Esophagus squamous epithelium (tissue), 4 donors: ENCODE results near the gene NEIL1.

Experiments used
- POLR2A ChIP-seq, 4 donors: fragments of 450-650 bp; IDR thresholded peaks; one replicate each; pipeline ENCODE4 v1.6.1; 2017; ENCODE audit warnings: antibody characterized with exemption in 4 of 4, mild to moderate bottlenecking in 4 of 4, moderate library complexity in 3 of 4
- TF ChIP-seq, protein P1 (sequence below), 6 experiments: fragments of 450-650 bp in 4 of 6; fragments of 200-600 bp in 2 of 6; sonication (generic) in 2 of 6; IDR thresholded peaks; one replicate each; pipeline ENCODE4 v1.5.1; 2016 to 2019; ENCODE audit warnings: antibody characterized with exemption in 6 of 6, mild to moderate bottlenecking in 4 of 6, moderate library complexity in 4 of 6

DNA sequence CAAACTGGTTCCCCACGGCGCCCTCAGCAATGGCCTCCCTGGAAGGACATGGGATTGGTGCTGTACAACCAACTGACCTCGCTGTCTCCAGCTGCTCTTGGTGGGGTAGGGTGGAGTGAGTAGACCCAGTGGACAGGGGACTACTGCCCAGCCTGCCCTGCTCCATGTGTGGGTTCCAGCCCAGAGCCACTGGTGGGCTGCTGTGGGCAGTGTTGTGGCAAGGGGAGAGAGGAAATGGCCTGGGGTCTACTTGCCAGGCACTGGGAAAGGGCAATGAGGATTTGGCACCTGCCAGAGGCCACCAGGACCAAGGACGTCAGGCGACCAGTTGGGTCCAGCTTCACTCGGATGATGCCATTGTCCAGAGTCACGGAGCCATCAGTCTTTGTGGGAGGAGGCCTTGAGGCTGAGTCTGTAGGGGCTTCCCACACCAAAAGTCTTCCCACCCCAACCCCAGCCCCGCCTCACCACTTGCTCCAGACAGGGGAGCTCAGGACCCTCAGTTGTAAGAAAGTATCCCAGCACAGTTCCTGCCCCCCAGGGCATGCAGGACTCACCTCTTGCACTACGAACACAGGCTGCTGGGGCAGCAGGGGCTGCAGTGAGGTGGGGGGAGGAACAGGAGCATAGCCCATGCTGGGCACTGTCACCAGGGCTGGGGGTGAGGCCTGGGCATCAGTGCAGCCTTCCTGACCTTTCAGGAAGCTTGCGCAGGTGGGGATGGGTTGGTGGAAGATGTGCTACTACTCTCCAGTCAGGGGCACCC is 12.1 kb downstream of the NEIL1 start:
- TF ChIP-seq, protein P1, sequence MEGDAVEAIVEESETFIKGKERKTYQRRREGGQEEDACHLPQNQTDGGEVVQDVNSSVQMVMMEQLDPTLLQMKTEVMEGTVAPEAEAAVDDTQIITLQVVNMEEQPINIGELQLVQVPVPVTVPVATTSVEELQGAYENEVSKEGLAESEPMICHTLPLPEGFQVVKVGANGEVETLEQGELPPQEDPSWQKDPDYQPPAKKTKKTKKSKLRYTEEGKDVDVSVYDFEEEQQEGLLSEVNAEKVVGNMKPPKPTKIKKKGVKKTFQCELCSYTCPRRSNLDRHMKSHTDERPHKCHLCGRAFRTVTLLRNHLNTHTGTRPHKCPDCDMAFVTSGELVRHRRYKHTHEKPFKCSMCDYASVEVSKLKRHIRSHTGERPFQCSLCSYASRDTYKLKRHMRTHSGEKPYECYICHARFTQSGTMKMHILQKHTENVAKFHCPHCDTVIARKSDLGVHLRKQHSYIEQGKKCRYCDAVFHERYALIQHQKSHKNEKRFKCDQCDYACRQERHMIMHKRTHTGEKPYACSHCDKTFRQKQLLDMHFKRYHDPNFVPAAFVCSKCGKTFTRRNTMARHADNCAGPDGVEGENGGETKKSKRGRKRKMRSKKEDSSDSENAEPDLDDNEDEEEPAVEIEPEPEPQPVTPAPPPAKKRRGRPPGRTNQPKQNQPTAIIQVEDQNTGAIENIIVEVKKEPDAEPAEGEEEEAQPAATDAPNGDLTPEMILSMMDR (IDR thresholded peaks at IDR 0.05): no peak
- no peak for TF ChIP-seq POLR2A (IDR thresholded peaks at IDR 0.05)
